GM19463 (cell line): Measurements from ENCODE around the gene ENO3.
A peak's percentile ranks its signal among the peaks of the same experiment; 100 is the strongest.

ENCODE experiments used
- ATAC-seq: cut with Tn5 transposase; IDR thresholded peaks from one replicate; pipeline ENCODE4 v1.9.1; 2021; ENCODE audit warnings: mild to moderate bottlenecking, moderate library complexity; ENCODE audit not compliant: unreplicated experiment

Gene ENO3

GRCh38 chr17:4972752-4973151 is 21.8 kb downstream of the ENO3 start:
- no peak for ATAC-seq

DNA sequence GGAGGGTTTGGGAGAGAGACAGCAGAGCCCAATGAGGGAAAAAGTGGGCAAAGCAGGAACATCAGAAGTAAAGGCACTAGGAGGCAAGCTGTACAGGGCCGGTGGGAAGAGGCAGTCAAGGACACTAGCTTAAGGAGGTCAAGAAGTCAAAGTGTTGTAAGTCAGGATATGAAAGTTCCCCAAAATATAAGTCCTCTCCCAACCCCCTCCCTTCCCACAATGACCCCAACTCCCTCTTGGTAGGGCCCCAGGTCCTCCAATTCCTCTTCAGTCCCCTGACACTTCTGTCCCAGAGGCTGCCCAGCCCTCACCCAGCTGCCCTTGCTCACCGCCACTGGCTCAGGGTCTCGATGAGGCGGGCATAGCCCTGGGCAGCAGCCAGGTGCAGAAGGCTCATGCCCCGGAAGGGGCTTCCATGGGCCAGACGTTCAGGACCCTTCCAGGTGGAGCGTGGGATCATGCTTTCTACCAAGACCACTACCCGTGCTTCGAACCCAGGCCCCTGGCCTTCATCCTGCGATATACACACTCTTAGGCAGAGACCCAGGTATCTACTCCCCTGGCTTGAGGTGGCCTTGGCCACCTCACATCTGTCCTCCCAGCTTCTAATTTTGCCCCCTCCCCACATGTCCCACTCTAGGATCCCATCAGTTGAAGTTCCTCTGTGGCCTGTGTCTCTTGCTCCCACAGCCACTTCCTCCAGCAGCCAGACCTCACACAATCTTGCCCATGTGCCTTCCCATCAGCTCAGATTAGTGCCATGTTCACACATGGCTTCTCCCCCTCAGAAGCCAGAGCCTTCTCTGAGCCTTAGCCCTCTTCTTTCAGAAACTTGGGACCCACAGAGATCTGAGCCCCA is 22.6 kb downstream of the ENO3 start:
- no peak for ATAC-seq

DNA sequence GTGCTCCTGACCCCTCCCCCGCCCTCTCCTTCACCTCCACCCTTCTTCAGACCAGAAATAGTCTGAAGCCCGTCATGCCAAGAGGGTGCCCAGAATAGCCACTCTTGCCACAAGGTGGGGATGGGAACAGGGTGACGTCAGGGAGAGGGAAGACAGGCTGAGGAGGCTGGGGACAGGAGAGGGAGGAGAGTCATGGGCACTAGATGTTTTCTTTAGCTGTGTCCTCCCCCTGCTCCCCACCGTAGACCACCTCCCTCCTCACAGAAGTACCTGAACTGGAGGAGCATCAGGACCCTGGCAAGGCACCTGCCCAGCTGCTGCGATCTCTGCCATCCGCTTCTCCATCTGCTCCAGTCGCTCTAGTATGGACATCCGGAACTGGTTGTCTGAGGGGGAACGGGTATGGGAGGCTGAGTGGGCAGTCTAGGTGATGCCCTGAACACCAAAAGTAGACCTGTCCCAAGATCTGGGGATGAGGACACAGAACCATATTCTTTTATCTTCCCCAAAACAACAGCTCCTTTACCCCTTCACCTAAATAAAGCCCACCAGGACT is 23.3 kb downstream of the ENO3 start:
- no peak for ATAC-seq

- no peak for ATAC-seq
Measured at GRCh38 chr17:4978726-4979125, 27.8 kb downstream of the ENO3 start.

DNA sequence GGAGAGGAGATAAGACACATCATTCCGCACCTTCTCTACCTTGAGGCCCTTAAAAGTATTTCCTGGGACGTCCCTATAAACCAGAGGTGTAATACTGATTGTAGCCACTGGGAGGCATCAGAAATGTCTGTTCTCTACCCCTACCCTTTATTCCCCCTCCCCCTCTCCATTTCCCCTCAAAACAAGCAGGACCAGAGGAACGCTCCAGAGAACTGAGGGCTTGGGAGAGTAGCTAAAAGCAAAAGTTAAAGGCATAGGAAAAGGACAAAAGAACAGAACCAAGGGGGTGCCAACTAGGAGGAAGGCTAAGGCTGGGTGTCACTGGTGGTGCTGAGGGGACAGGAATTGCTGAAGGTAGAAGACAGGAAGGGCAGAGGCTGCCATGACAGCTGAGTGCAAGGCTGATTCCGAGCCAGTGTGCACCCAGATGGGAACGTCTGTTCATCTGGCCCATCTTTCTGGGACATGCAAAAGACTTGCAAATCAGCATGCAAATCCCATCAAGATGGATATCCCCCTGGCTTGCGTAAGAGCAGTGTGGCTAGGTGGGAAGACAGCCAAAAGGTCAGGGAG is 29.8 kb downstream of the ENO3 start:
- no peak for ATAC-seq

GRCh38 chr17:4982305-4982704 is 31.4 kb downstream of the ENO3 start:
- ATAC-seq, result no peak

- ATAC-seq, result no peak
Measured at GRCh38 chr17:4986403-4986802, 35.5 kb downstream of the ENO3 start.

- peak; percentile 72 for ATAC-seq
Measured at GRCh38 chr17:4986951-4987766, 36.2 kb downstream of the ENO3 start, which contains the start of gene CAMTA2. TSS of gene CAMTA2 (minus strand) at chr17:4987675. CDS start at chr17:4986222, 1,453 bp downstream.

DNA sequence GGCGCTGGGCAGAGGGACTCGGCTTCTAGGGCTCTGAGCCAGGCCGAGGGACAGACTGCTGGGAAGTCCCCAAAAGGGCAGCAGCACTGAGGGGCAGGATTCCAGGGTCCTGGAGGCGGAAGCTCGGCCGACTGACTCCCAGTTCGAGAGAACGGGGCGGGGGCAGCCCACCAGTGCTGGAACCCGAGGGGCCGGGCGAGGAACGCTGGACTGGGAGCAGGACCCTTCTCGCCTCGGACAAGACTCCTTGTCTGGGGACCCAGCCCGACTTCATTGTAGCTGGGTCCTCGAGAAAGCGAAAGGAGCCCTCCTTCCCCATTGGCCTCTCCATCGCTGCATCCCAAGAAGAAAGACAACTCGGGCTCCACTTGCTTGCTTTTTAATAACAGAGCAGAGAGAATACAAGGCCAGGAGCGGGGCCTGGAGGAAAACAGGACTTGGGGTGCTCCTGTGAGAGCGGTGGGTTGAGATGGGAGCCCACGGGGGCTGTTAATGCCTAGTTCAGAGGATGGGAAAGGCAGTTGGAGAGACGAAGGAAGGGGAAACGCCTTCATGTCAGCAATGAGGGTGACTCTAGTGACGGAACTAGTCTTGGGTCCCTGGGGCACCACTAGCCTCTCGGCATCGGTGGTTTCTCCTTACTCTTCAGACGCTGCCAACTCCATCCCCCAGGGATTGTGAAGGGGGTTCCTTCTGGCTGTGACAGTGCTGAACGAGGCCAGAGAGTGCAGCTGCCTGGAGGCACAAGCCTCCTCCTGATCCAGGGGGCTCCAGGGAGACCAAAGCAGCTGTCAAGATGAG is 37.0 kb downstream of the ENO3 start:
- no peak for ATAC-seq

- no peak for ATAC-seq
Measured at GRCh38 chr17:4994081-4994595, 43.2 kb downstream of the ENO3 start.

GRCh38 chr17:4997302-4998026 is 46.5 kb downstream of the ENO3 start, which contains the start of the genes INCA1 and KIF1C:
TSS of gene INCA1 (minus strand) at chr17:4997522. CDS start at chr17:4994437, 3,085 bp downstream.
TSS of gene KIF1C (plus strand) at chr17:4997950. CDS start at chr17:5000247, 2,297 bp downstream.
- peak; percentile 77 for ATAC-seq

- no peak for ATAC-seq
Measured at GRCh38 chr17:4998027-4998731, 47.3 kb downstream of the ENO3 start.

DNA sequence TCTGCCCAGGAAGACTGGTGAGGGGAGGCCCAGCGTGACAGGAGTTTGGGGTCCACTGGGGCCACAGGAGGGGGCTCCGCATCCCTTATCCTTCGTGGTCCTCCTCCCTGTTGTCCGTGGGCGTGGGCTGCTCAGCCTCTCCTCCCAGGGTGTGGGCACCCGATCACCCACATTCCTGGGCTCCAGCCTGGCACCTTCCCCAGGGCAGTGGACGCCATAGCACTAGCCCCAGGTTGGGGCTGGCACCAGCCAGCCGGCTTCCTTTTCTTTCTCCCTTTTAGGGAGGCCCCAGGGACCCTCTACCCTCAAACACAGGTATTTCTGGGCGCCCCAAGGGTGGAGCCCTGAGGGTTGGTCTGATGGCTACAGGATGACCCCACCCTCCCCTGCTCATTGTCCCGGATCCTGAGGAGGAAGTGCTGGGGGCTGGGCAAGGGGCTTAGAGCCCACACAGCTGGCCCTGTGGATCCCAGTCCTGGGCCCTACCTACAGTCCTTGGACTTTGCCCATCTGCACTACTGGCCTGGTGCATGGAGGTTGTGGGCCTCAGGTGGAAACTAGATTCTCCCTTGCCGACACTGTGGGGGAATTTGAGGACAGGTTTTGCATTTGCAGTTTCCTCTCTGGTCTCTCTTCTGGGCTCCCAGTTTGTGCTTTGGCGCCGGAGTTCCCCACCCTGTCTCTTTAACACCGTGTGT is 48.0 kb downstream of the ENO3 start:
- ATAC-seq, result no peak

DNA sequence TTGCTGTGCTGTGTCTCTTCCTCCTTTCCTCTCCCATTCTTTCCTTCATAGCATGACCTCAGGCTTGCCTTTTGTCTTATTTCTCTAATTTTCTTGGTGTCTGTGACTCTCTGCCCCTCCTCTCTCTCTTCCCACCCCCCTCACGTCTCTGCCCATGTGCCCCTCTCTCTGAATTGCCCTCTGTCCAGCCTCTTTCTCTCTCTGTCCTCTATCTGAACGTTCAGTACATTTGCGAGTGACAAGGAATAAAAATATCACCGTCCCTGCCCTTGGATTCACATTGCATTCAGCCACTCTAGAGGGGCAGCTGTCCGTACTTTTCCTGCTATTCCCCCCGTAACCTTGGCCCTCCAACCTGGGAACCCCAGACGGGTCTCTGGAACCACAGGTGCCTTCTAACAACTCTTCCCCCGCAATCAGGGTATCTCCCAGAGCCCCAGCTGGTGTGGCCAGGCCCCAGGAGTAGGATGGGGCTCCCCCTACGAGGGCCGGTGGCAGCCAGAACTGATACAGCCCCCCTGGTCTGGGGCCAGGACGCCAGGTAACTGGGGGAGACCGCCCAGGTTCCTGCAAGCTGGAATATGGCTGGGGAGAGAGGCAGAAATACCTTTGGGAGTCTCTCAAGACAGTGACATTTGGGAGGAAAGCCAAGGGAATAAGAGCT is 48.6 kb downstream of the ENO3 start:
- no peak for ATAC-seq

- ATAC-seq, result no peak
Measured at GRCh38 chr17:5000237-5000639, 49.3 kb downstream of the ENO3 start.

GRCh38 chr17:5002121-5002788 is 51.3 kb downstream of the ENO3 start:
- ATAC-seq, result no peak
